Endothelial cell (in vitro differentiated cells): ENCODE data around the gene RASL10A. TPM values are rescaled to one million over a fixed set of nuclear protein-coding genes. Genes with fewer than 3 reads are reported as not detected.
A peak's percentile ranks its signal among the peaks of the same experiment; 100 is the strongest.

Source experiments
- DNase-seq: peaks from one replicate; pipeline ENCODE4 v3.0.0; 2021; ENCODE audit warnings: low spot score
- H3K27ac Mint-ChIP-seq: one replicate; pipeline ENCODE4 v1.8.0; 2021; ENCODE audit warnings: mixed read lengths, inconsistent platforms; ENCODE audit not compliant: unreplicated experiment
- H3K27me3 Mint-ChIP-seq: one replicate; pipeline ENCODE4 v1.8.0; 2021; ENCODE audit warnings: mild to moderate bottlenecking, moderate library complexity, mixed read lengths, inconsistent platforms; ENCODE audit not compliant: unreplicated experiment
- H3K36me3 Mint-ChIP-seq: one replicate; pipeline ENCODE4 v1.8.0; 2021; ENCODE audit warnings: mild to moderate bottlenecking, low read depth, mixed read lengths, inconsistent platforms; ENCODE audit not compliant: unreplicated experiment
- H3K4me1 Mint-ChIP-seq: one replicate; pipeline ENCODE4 v1.8.0; 2021; ENCODE audit warnings: mild to moderate bottlenecking, mixed read lengths, inconsistent platforms; ENCODE audit not compliant: unreplicated experiment
- H3K4me3 Mint-ChIP-seq: one replicate; pipeline ENCODE4 v1.8.0; 2021; ENCODE audit warnings: mild to moderate bottlenecking, mixed read lengths, inconsistent platforms; ENCODE audit not compliant: unreplicated experiment
- H3K9me3 Mint-ChIP-seq: one replicate; pipeline ENCODE4 v1.8.0; 2021; ENCODE audit warnings: mixed read lengths, inconsistent platforms; ENCODE audit not compliant: unreplicated experiment
- total RNA-seq: library from RNA; stranded (reverse); fragmentation: NEBNext Ultra II Directional; extraction: Animal tissue kit (Norgen Biotek cat#: 25700); gene quantifications from one replicate; pipeline ENCODE4 v1.2.1, GENCODE V29; 2021; ENCODE audit not compliant: unreplicated experiment
- TF ChIP-seq, protein P1 (sequence below): fragments of 200-600 bp; sonication (generic); IDR thresholded peaks from one replicate; pipeline ENCODE4 v1.5.0; 2021; ENCODE audit warnings: antibody characterized with exemption; ENCODE audit not compliant: unreplicated experiment

RASL10A gene
- total RNA-seq, 1 donor from 2014 or later: 30.1 TPM

DNA sequence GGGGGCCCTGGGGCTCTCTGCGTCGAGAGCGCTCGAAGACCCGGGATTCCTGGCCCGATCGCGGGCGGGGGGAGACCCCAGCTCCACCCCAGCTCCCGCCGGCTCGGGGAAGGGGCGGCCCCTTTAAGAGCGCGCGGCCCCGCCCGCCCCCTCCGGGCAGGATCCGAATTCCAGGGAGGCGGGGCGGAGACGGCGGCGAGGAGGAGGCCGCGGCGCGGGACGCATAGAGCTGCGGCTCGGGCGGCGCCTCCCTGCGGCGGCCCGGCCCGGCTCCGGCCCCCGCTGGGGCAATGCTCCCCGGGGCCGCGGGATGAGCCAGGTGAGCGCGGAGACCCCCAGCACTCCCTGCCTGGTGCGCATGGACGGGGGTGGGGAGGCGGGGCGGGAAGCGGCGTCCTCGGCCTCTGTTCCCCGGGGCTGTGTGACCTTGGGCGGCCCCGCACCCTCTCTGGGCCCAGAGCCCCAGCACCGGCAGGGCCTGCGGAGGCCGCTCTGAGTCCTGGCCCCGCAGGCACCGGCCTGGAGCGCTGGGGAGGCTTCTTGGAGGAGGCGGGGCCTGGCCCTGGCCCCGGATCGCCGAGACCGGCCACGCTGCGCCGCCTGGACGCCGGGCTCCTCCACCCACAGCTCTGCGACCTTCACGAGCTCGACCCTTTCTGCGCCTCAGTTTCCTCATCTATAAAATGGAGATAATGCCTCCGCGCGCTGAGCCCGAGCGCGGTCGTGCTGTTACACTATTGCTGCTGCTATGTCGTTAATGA, 8.5 kb downstream of the RASL10A start:
- Mint-ChIP-seq H3K27ac (peak overlapping the region; percentile 82), H3K36me3 (peaks cover 14% of the 10 kb centered on the region), H3K4me1 (peaks cover 20% of the 10 kb centered on the region), H3K4me3 (peak overlapping the region; percentile 97), H3K9me3 (no peaks in the 10 kb centered on the region), H3K27me3 (peaks cover 18% of the 10 kb centered on the region)
- TF ChIP-seq, protein P1, sequence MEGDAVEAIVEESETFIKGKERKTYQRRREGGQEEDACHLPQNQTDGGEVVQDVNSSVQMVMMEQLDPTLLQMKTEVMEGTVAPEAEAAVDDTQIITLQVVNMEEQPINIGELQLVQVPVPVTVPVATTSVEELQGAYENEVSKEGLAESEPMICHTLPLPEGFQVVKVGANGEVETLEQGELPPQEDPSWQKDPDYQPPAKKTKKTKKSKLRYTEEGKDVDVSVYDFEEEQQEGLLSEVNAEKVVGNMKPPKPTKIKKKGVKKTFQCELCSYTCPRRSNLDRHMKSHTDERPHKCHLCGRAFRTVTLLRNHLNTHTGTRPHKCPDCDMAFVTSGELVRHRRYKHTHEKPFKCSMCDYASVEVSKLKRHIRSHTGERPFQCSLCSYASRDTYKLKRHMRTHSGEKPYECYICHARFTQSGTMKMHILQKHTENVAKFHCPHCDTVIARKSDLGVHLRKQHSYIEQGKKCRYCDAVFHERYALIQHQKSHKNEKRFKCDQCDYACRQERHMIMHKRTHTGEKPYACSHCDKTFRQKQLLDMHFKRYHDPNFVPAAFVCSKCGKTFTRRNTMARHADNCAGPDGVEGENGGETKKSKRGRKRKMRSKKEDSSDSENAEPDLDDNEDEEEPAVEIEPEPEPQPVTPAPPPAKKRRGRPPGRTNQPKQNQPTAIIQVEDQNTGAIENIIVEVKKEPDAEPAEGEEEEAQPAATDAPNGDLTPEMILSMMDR: no peak
- DNase-seq: peak; percentile 85

DNA sequence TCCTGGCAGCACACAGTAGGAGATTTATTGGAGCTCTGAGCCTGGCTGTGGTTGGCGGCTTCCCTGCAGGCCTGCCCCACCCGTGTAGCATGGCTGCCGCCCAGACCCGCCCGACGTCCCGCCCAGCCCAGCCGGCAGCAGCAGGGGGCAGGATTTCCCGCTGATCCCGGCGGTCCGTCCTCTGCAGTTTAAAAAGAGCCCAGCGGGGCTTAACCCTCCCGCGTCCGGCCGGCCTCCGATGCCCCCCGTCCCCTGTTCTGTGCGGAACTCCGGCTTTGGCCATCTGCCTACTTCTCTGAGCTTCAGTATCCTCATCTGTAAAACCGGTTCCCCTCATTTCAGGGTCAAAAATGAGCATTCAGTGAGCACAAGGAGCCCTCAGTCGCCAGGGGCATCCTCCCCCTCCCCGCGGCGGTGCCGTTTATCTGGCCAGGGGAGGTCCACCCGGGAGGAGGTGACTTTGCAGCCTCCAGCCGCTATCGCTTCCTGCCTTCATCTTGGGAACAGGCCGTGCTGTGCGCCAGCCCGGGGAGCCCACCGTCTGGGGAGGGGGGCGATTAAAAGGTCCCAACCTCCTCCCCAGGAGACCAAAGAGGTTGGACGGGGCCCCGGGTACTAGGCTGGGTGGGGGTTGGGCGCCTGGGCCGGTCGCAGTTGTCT, 9.2 kb downstream of the RASL10A start, which contains the start of gene GAS2L1:
Gene GAS2L1 (plus strand): TSS at position 476 of the 660 bp plus-strand sequence. CDS start 1,456 bp downstream, outside the sequence.
- DNase-seq: peak; percentile 88
- Mint-ChIP-seq H3K4me3 (peak within 1 kb of the TSS; percentile 97), H3K36me3 (peaks cover 12% of the 10 kb centered on the region), H3K27ac (peak within 1 kb of the TSS; percentile 82), H3K27me3 (peaks cover 19% of the 10 kb centered on the region), H3K9me3 (no peaks in the 10 kb centered on the region), H3K4me1 (peaks cover 20% of the 10 kb centered on the region)
- TF ChIP-seq, protein P1: peak; percentile 60

DNA sequence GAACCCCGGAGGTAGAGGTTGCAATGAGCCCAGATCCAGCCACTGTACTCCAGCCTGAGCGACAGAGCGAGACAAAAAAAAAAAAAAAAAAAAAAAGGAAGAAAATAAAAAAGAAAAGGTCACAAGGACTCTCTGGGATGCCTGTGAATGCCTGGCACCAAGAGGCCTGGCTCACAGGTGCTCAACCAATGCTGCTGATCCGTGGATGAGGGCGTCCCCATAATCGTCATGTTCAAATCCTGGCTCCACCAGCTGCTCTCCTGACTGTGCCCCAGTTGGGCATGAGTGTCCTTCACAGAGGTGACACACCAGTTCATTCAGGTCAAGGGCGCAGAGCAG, 9.7 kb downstream of the RASL10A start:
- H3K9me3 Mint-ChIP-seq: no peaks in the 10 kb centered on the region
- H3K36me3 Mint-ChIP-seq: peaks cover 17% of the 10 kb centered on the region
- peak overlapping the region; percentile 68 for H3K27ac Mint-ChIP-seq
- H3K4me3 Mint-ChIP-seq: peak overlapping the region; percentile 81
- H3K4me1 Mint-ChIP-seq: peaks cover 22% of the 10 kb centered on the region
- TF ChIP-seq, protein P1: no peak
- H3K27me3 Mint-ChIP-seq: peaks cover 20% of the 10 kb centered on the region
- no peak for DNase-seq

DNA sequence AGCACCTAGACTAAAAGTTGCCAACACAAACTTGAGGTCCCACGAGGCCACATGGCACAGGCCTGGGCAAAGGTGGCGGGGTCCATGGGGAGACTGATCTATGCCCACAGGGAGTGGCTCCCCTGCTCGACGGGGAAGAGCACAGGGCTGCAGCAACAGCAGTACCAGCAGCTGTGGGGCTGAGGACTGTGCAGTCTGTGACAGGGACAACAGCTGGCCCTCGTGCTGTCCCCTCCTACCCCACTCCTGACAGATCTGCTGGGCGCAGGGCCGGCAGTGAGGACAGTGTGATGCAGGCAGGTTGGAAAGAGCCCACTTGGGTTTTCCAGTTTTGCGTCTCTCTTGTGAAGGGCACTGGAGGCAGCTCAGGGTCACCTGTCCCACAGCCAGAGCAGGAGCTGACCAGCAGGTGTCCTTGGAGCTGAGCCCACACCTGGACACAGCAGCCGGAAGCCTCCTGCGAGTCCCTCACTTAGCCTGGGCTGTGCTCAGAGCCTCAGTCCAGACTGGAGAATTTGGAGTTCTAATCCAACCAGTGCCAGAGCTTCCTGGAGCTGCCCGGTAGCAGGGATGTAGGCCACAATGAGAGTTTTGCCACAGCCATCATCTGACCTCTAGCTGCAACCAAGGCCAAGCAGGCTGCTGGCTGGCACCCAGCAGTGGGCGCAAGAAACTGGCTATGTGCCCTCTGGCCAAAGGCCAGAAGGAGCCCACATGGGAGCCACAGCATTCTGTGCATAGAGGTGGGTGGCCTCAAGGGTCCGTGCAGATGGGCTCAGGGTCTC, 12.6 kb downstream of the RASL10A start:
- Mint-ChIP-seq H3K36me3 (peaks cover 38% of the 10 kb centered on the region), H3K9me3 (no peaks in the 10 kb centered on the region), H3K27ac (no peak overlapping the region), H3K4me1 (peaks cover 24% of the 10 kb centered on the region), H3K4me3 (no peak overlapping the region), H3K27me3 (peaks cover 21% of the 10 kb centered on the region)
- TF ChIP-seq, protein P1: no peak
- DNase-seq: no peak
